K562 (cell line): Measurements from ENCODE around the gene ZCCHC14. TPM values are rescaled to one million over a fixed set of nuclear protein-coding genes. Genes with fewer than 3 reads are reported as not detected.

Experiments
- ATAC-seq: fragments of 200-7000 bp; cut with Tn5 transposase; 3 replicates; pipeline ENCODE4 v1.9.1; 2020; ENCODE audit warnings: moderate library complexity
- BruUV-seq: library from RNA; stranded (reverse); fragments of 400-500 nt; replicated peaks from 2 replicates; lab custom pipeline; 2021; lab: Mats Ljungman, UMichigan
- CTCF ChIA-PET: fragments of 300-600 bp; formaldehyde crosslinking; extraction: SDS; loops from one replicate; lab custom pipeline; 2021; ENCODE audit warnings: low intra/inter-chr PET ratio; lab: Yijun Ruan, JAX
- POLR2A ChIA-PET: fragments of 300-600, 350-650 bp; sonication (Branson Sonifier 250); formaldehyde crosslinking; extraction: SDS; loops from one replicate; lab custom pipeline; 2021; ENCODE audit warnings: antibody characterized with exemption, inconsistent platforms; lab: Yijun Ruan, JAX
- DNase-seq, 4 experiments: peaks; one replicate each; pipeline versions ENCODE4 v3.0.0 to v3.0.0-alpha.2; 2011 to 2018; ENCODE audit warnings: low spot score in 3 of 4, mixed read lengths in 3 of 4; ENCODE audit errors: extremely low read depth in 1 of 4
- FAIRE-seq: peaks from 2 replicates; lab custom pipeline; 2011; peaks lifted over from hg19 to GRCh38; lab: Jason Lieb, UNC
- H2AFZ ChIP-seq: 2 replicates; pipeline ENCODE4 v1.6.0; 2011; ENCODE audit warnings: low read depth, low read length, control low read depth, inconsistent platforms
- H3K27ac ChIP-seq: fragments of 200-600 bp; 3 replicates; pipeline ENCODE4 v1.8.0; 2011; ENCODE audit warnings: low read depth, mild to moderate bottlenecking, control low read depth, inconsistent platforms, low read length, moderate library complexity, mixed read lengths; ENCODE audit errors: extremely low read depth
- H3K27me3 ChIP-seq, 2 experiments: fragments of 300-600 bp in 1 of 2; 2 replicates in 1 of 2; 3 replicates in 1 of 2; pipeline versions ENCODE4 v1.6.0 to v1.8.0; 2011; ENCODE audit warnings: inconsistent platforms in 2 of 2, low read length in 2 of 2, mild to moderate bottlenecking in 1 of 2, mixed read lengths in 1 of 2, moderate library complexity in 1 of 2; ENCODE audit not compliant: control insufficient read depth in 2 of 2, insufficient read depth in 2 of 2
- H3K36me3 ChIP-seq: fragments of 300-600 bp; 3 replicates; pipeline ENCODE4 v1.8.0; 2011; ENCODE audit warnings: mild to moderate bottlenecking, low read length, inconsistent platforms; ENCODE audit not compliant: control insufficient read depth, insufficient read depth
- H3K4me1 ChIP-seq, 2 experiments: fragments of 200-600 bp in 1 of 2; replicated peaks in 1 of 2; 2 replicates in 1 of 2; 3 replicates in 1 of 2; pipeline versions ENCODE4 v1.5.1 to v1.8.0; 2011; ENCODE audit warnings: inconsistent platforms in 2 of 2, low read length in 2 of 2, mild to moderate bottlenecking in 1 of 2, mixed read lengths in 1 of 2, moderate library complexity in 1 of 2; ENCODE audit not compliant: control insufficient read depth in 2 of 2, insufficient read depth in 2 of 2
- H3K4me2 ChIP-seq: 2 replicates; pipeline ENCODE4 v1.6.1; 2011; ENCODE audit warnings: low read length, control low read depth, inconsistent platforms, mixed read lengths; ENCODE audit not compliant: insufficient read depth
- H3K4me3 ChIP-seq: fragments of 200-600 bp; sonication (generic), shearing (Covaris generic); 2 replicates; pipeline ENCODE4 v1.5.1; 2016; ENCODE audit warnings: control low read depth, inconsistent platforms
- H3K79me2 ChIP-seq: fragments of 200-600 bp; 3 replicates; pipeline ENCODE4 v1.8.0; 2011; ENCODE audit warnings: low read length, inconsistent platforms; ENCODE audit not compliant: control insufficient read depth, insufficient read depth
- H3K9ac ChIP-seq, 2 experiments: 2 replicates each; pipeline versions ENCODE4 v1.6.0 to v1.6.1; 2011; ENCODE audit warnings: low read depth in 2 of 2, low read length in 2 of 2, control low read depth in 1 of 2, inconsistent platforms in 1 of 2, mild to moderate bottlenecking in 1 of 2, mixed read lengths in 1 of 2; ENCODE audit not compliant: insufficient read depth in 1 of 2
- H3K9me1 ChIP-seq: one replicate; pipeline ENCODE4 v1.6.0; 2011; ENCODE audit warnings: inconsistent platforms, mild to moderate bottlenecking, low read length, moderate library complexity; ENCODE audit not compliant: control insufficient read depth, insufficient read depth
- H3K9me3 ChIP-seq: replicated peaks from 2 replicates; pipeline ENCODE4 v1.5.1; 2011; ENCODE audit warnings: low read depth, low read length, inconsistent platforms; ENCODE audit not compliant: control insufficient read depth, insufficient read depth
- H4K20me1 ChIP-seq: replicated peaks from 2 replicates; pipeline ENCODE4 v1.6.1; 2011; ENCODE audit warnings: low read length, inconsistent platforms, mixed read lengths; ENCODE audit not compliant: control insufficient read depth, insufficient read depth
- ATF1 ChIP-seq, 2 experiments: fragments of 450-650 bp in 1 of 2; IDR thresholded peaks; 2 replicates each; pipeline ENCODE4 v1.6.1; 2016; ENCODE audit warnings: missing compliant biosample characterization in 1 of 2, missing genetic modification characterization in 1 of 2
- CREM ChIP-seq: IDR thresholded peaks from 2 replicates; pipeline ENCODE4 v1.6.1; 2014; ENCODE audit warnings: antibody characterized with exemption, low read depth
- DNMT1 ChIP-seq: fragments of 450-650 bp; IDR thresholded peaks from 2 replicates; pipeline ENCODE4 v1.6.1; 2016; ENCODE audit warnings: antibody characterized with exemption, mild to moderate bottlenecking
- ELF2 ChIP-seq: fragments of 250-450 bp; sonication (Bioruptor Pico); IDR thresholded peaks from 2 replicates; pipeline ENCODE4 v1.5.0; 2021; ENCODE audit warnings: mild to moderate bottlenecking
- KLF1 ChIP-seq: fragments of 450-650 bp; IDR thresholded peaks from 2 replicates; pipeline ENCODE4 v1.6.1; 2016; ENCODE audit warnings: missing genetic modification characterization, missing compliant biosample characterization
- POLR2G ChIP-seq: fragments of 200-400 bp; formaldehyde crosslinking; IDR thresholded peaks from 2 replicates; pipeline ENCODE4 v1.6.1; 2017; ENCODE audit warnings: low read depth, mild to moderate bottlenecking, antibody characterized with exemption, low read length, moderate library complexity
- PTRF ChIP-seq: fragments of 450-650 bp; IDR thresholded peaks from 2 replicates; pipeline ENCODE4 v1.6.1; 2016; ENCODE audit warnings: mild to moderate bottlenecking, missing genetic modification characterization, missing compliant biosample characterization
- RHOXF2B ChIP-seq: fragments of 250-450 bp; sonication (Bioruptor Pico); conservative IDR thresholded peaks from 2 replicates; pipeline ENCODE4 v1.5.1; 2021
- SAP30 ChIP-seq: fragments of 200-600 bp; sonication (generic); IDR thresholded peaks from 2 replicates; pipeline ENCODE4 v1.6.1; 2012; ENCODE audit warnings: borderline replicate concordance, low read depth, mild to moderate bottlenecking, moderate library complexity, low read length, control low read depth, inconsistent platforms; ENCODE audit not compliant: insufficient read depth, poor library complexity, severe bottlenecking
- SMAD4 ChIP-seq: fragments of 250-450 bp; sonication (Bioruptor Pico); conservative IDR thresholded peaks from 2 replicates; pipeline ENCODE4 v1.8.0; 2021; ENCODE audit warnings: inconsistent platforms, mild to moderate bottlenecking, moderate library complexity
- SMARCA4 ChIP-seq: fragments of 450-650 bp; IDR thresholded peaks from 2 replicates; pipeline ENCODE4 v1.6.1; 2016
- TCF3 ChIP-seq: sonication (generic); formaldehyde crosslinking; IDR thresholded peaks from 2 replicates; pipeline ENCODE4 v1.4.0; 2020; ENCODE audit warnings: mild to moderate bottlenecking, missing genetic modification reagents
- ZNF780A ChIP-seq: fragments of 250-450 bp; sonication (Bioruptor Pico); IDR thresholded peaks from 2 replicates; pipeline ENCODE4 v1.5.0; 2021; ENCODE audit warnings: mild to moderate bottlenecking
- WGBS: fragments of 100-300 bp; shearing (Covaris generic); methylation state at CpG from one replicate; pipeline ENCODE4 v1.1.6; 2016; ENCODE audit warnings: low coverage, mixed read lengths; ENCODE audit not compliant: insufficient coverage; ENCODE audit errors: missing lambda C conversion rate; 5-methylcytosine and 5-hydroxymethylcytosine counted together
- in situ Hi-C: fragments of 300-500 bp; cut with MboI; formaldehyde crosslinking; loops from 4 replicates; pipeline ENCODE4 v1.15.0; 2018; ENCODE audit warnings: inconsistent platforms, mixed read lengths
- intact Hi-C: fragments of 100-400 bp; cut with micrococcal nuclease; formaldehyde crosslinking; loops from 2 replicates; pipeline ENCODE4 v1.14.2; 2022
- polyA plus RNA-seq, 8 experiments: library from polyadenylated mRNA; depleted of rRNA in 4 of 8; stranded (reverse) in 5 of 8; unstranded in 3 of 8; fragments of >200 nt; fragmentation: Nextera tagmentation in 2 of 8; fragmentation: Illumina TruSeq in 1 of 8; extraction: Ambion mirVana in 2 of 8; extraction: Trizol in 1 of 8; gene quantifications; 2 replicates each; pipeline versions ENCODE4 v1.2.1 to v1.2.3, GENCODE V29; 2011 to 2014; ENCODE audit warnings: inconsistent platforms in 1 of 8, missing spikeins in 1 of 8
- total RNA-seq, 7 experiments: library from RNA; depleted of rRNA in 6 of 7; stranded (reverse); fragments of >200 nt in 6 of 7; fragmentation: Illumina TruSeq in 2 of 7; extraction: Trizol in 2 of 7; gene quantifications; 2 replicates each; pipeline versions ENCODE4 v1.2.1 to v1.2.3, GENCODE V29; 2011 to 2021; ENCODE audit warnings: low replicate concordance in 1 of 7
- TF ChIP-seq, protein P1 (sequence below): fragments of 450-650 bp; formaldehyde crosslinking; conservative IDR thresholded peaks from 2 replicates; pipeline ENCODE4 v1.4.0; 2022; ENCODE audit warnings: mild to moderate bottlenecking, missing genetic modification characterization
- TF ChIP-seq, protein P2 (sequence below): fragments of 250-450 bp; sonication (Bioruptor Pico); IDR thresholded peaks from 2 replicates; pipeline ENCODE4 v1.9.0; 2021; ENCODE audit warnings: mild to moderate bottlenecking
- TF ChIP-seq, protein P3 (sequence below): fragments of 150-350 bp; IDR thresholded peaks from 2 replicates; pipeline ENCODE4 v1.6.1; 2014; ENCODE audit warnings: low read depth, mild to moderate bottlenecking, low read length, borderline replicate concordance

The ZCCHC14 gene
- total and polyA plus RNA-seq, 9 of the 15 experiments (the other 6 are each of a cell fraction or from before 2014, with no cell fraction given) = 1.5 to 12.4 (median 2.9) TPM

DNA sequence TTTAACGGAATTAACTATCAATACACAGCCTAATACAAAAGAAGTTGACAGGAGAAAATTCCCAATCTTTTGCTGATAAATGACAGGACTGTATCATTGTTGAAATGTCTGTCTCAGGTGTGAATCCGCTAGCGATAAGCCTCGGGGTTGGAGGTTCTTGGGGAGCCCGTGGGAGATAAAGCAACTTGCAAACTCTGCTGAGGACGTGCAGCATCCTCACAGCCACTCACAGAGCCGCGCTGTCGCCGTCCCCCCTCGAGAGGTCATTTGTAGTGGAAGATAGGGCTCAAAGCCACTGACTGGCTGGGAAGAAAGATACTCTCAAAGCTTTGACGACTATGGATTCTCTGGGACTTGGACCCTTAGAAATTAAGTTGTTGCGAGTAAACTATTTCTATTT is 83.7 kb downstream of the ZCCHC14 start:
- no peak for DNase-seq
- Histone ChIP-seq H3K36me3 (peaks cover 58% of the 10 kb centered on the region; the same call in 2 of the 3 replicates), H3K4me2 (no peak overlapping the region), H3K27ac (no peak overlapping the region), H3K79me2 (no peaks in the 10 kb centered on the region), H3K9me1 (no peaks in the 10 kb centered on the region), H3K4me3 (no peak overlapping the region)
- TF ChIP-seq ELF2 (CRISPR knock-in tag) (no peak), POLR2G (no peak), SAP30 (no peak), ATF1 (CRISPR knock-in tag; IDR thresholded peaks at IDR 0.05) (no peak), ATF1 (tag; IDR thresholded peaks at IDR 0.05) (no peak), PTRF (tag) (no peak), RHOXF2B (CRISPR knock-in tag) (no peak), DNMT1 (no peak), CREM (no peak), TCF3 (no peak), KLF1 (tag) (no peak), SMARCA4 (no peak), ZNF780A (CRISPR knock-in tag) (no peak), SMAD4 (CRISPR knock-in tag) (no peak)
- TF ChIP-seq, protein P1, sequence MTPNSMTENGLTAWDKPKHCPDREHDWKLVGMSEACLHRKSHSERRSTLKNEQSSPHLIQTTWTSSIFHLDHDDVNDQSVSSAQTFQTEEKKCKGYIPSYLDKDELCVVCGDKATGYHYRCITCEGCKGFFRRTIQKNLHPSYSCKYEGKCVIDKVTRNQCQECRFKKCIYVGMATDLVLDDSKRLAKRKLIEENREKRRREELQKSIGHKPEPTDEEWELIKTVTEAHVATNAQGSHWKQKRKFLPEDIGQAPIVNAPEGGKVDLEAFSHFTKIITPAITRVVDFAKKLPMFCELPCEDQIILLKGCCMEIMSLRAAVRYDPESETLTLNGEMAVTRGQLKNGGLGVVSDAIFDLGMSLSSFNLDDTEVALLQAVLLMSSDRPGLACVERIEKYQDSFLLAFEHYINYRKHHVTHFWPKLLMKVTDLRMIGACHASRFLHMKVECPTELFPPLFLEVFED (CRISPR knock-in tag) = no peak
- TF ChIP-seq, protein P2, sequence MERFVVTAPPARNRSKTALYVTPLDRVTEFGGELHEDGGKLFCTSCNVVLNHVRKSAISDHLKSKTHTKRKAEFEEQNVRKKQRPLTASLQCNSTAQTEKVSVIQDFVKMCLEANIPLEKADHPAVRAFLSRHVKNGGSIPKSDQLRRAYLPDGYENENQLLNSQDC = no peak
- TF ChIP-seq, protein P3, sequence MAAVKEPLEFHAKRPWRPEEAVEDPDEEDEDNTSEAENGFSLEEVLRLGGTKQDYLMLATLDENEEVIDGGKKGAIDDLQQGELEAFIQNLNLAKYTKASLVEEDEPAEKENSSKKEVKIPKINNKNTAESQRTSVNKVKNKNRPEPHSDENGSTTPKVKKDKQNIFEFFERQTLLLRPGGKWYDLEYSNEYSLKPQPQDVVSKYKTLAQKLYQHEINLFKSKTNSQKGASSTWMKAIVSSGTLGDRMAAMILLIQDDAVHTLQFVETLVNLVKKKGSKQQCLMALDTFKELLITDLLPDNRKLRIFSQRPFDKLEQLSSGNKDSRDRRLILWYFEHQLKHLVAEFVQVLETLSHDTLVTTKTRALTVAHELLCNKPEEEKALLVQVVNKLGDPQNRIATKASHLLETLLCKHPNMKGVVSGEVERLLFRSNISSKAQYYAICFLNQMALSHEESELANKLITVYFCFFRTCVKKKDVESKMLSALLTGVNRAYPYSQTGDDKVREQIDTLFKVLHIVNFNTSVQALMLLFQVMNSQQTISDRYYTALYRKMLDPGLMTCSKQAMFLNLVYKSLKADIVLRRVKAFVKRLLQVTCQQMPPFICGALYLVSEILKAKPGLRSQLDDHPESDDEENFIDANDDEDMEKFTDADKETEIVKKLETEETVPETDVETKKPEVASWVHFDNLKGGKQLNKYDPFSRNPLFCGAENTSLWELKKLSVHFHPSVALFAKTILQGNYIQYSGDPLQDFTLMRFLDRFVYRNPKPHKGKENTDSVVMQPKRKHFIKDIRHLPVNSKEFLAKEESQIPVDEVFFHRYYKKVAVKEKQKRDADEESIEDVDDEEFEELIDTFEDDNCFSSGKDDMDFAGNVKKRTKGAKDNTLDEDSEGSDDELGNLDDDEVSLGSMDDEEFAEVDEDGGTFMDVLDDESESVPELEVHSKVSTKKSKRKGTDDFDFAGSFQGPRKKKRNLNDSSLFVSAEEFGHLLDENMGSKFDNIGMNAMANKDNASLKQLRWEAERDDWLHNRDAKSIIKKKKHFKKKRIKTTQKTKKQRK = no peak
- TF ChIP-seq, all 486 proteins: peak for 0
- peaks cover 0 to 5% of the 10 kb centered on the region in 2 experiments; a peak in 1 of 5 replicates for H3K4me1 ChIP-seq
- ChIA-PET POLR2A (no interaction called here), CTCF (no interaction called here)
- BruUV-seq = no TSS peak
- H4K20me1 ChIP-seq = peaks cover 7% of the 10 kb centered on the region
- in situ Hi-C loops = no loop called here
- H3K27me3 ChIP-seq = no peaks in the 10 kb centered on the region
- ATAC-seq (no peak), FAIRE-seq (no peak)
- H3K9me3 ChIP-seq = no peaks in the 10 kb centered on the region
- no peak overlapping the region for H3K9ac ChIP-seq
- no peak overlapping the region for H2AFZ ChIP-seq
- 52% methylated on average over 13 of the region's 13 CpGs for WGBS
- intact Hi-C loops = no loop called here
